WERI-Rb-1 (cell line): ENCODE results near the gene RDM1.

ENCODE experiments used
- DNase-seq: peaks from one replicate; pipeline ENCODE4 v3.0.0-alpha.2; 2020
- H3K27ac ChIP-seq: fragments of 250-450 bp; sonication (Bioruptor Pico); 2 replicates; pipeline ENCODE4 v1.5.1; 2020; ENCODE audit warnings: mild to moderate bottlenecking, moderate library complexity
- H3K27me3 ChIP-seq: fragments of 250-450 bp; sonication (Bioruptor Pico); 2 replicates; pipeline ENCODE4 v1.5.1; 2021; ENCODE audit warnings: mild to moderate bottlenecking, low read depth, moderate library complexity; ENCODE audit not compliant: insufficient read depth, severe bottlenecking
- H3K36me3 ChIP-seq: fragments of 250-450 bp; sonication (Bioruptor Pico); 2 replicates; pipeline ENCODE4 v1.5.1; 2020; ENCODE audit warnings: mild to moderate bottlenecking, moderate library complexity
- H3K4me3 ChIP-seq: 2 replicates; pipeline ENCODE4 v1.5.1; 2011; ENCODE audit warnings: low read depth, mild to moderate bottlenecking, control low read depth, low read length
- H3K9me3 ChIP-seq: fragments of 250-450 bp; sonication (Bioruptor Pico); 2 replicates; pipeline ENCODE4 v1.5.1; 2021; ENCODE audit warnings: mild to moderate bottlenecking, moderate library complexity; ENCODE audit not compliant: severe bottlenecking
- CTCF ChIP-seq: IDR thresholded peaks from 2 replicates; pipeline ENCODE4 v1.5.1; 2011; ENCODE audit warnings: low read depth, mild to moderate bottlenecking, control low read depth, inconsistent platforms, low read length

RDM1 gene

GRCh38 chr17:35877345-35878029, 53.1 kb downstream of the RDM1 start:
- no peak for TF ChIP-seq CTCF
- no peaks in the 10 kb centered on the region for H3K9me3 ChIP-seq
- no peaks in the 10 kb centered on the region for H3K27me3 ChIP-seq
- H3K27ac ChIP-seq, result no peak overlapping the region
- DNase-seq, result no peak
- H3K36me3 ChIP-seq, result no peaks in the 10 kb centered on the region
- H3K4me3 ChIP-seq, result no peak overlapping the region

- no peak overlapping the region for H3K27ac ChIP-seq
- no peaks in the 10 kb centered on the region for H3K36me3 ChIP-seq
- DNase-seq, result no peak
- no peak overlapping the region for H3K4me3 ChIP-seq
- TF ChIP-seq CTCF, result no peak
- H3K9me3 ChIP-seq, result no peaks in the 10 kb centered on the region
- H3K27me3 ChIP-seq, result no peaks in the 10 kb centered on the region
These were observed 54.0 kb downstream of the RDM1 start for GRCh38 chr17:35876534-35876933.

- TF ChIP-seq CTCF, result no peak
- no peak overlapping the region for H3K4me3 ChIP-seq
- no peaks in the 10 kb centered on the region for H3K27me3 ChIP-seq
- no peaks in the 10 kb centered on the region for H3K36me3 ChIP-seq
- DNase-seq, result no peak
- H3K9me3 ChIP-seq, result no peaks in the 10 kb centered on the region
- H3K27ac ChIP-seq, result no peak overlapping the region
These were observed 54.8 kb downstream of the RDM1 start for GRCh38 chr17:35875800-35876139.

- Histone ChIP-seq H3K4me3 (no peak overlapping the region), H3K27me3 (no peaks in the 10 kb centered on the region), H3K27ac (no peak overlapping the region), H3K36me3 (no peaks in the 10 kb centered on the region), H3K9me3 (no peaks in the 10 kb centered on the region)
- no peak for DNase-seq
- no peak for TF ChIP-seq CTCF
These were observed 55.3 kb downstream of the RDM1 start for GRCh38 chr17:35875072-35875799.

- no peak for DNase-seq
- Histone ChIP-seq H3K27ac (no peak overlapping the region), H3K27me3 (no peaks in the 10 kb centered on the region), H3K4me3 (no peak overlapping the region), H3K9me3 (no peaks in the 10 kb centered on the region), H3K36me3 (no peaks in the 10 kb centered on the region)
- TF ChIP-seq CTCF, result no peak
These were observed 58.2 kb downstream of the RDM1 start for GRCh38 chr17:35872196-35872980.
